ENCODE results near the gene SMYD3.
"Not testable (repeated sequence)": the region's sequence is repeated elsewhere in the genome, so short reads cannot be mapped to it uniquely, and the experiment has no call there.

SMYD3 gene

DNA sequence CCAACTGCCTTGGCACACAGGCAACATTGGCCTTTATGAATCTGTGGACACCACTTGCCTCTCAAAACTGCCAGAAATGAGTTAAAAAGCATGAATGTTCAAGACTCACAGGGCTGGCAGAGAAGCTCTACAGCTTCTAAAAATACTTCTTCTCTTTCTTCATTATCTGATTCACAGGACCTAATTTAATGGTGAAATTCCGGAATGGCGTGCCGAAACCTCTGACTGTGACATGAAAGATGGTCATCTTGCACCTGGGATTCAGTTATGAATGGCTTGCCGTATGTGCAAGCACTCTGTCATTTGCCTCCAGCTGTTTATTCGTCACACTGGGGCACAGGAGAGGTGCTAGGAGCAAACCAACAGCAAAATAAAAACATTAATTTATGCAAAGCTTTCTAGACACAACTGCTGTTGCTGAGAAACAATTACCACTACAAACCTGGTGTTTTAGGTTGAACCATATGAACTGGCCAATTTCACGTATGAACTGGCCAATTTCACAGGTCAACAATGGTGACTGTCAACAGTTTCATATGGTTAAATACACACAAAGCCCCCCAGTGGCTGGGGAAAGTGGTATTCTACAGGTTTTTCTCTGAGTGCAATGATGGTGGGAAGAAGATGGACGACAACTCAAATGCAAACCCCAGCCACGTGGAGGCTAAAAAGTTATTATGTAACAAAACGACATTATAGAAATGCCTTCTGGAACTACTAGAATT is 704.0 kb downstream of the SMYD3 start:
- no peak for DNase-seq (ENCODE audit: low read depth)

GRCh38 chr1:245800901-245801605 is 706.0 kb downstream of the SMYD3 start:
- no peak for DNase-seq (ENCODE audit: low read depth)

GRCh38 chr1:245798349-245798711 is 708.7 kb downstream of the SMYD3 start:
- no peak for DNase-seq (ENCODE audit: low read depth)

DNA sequence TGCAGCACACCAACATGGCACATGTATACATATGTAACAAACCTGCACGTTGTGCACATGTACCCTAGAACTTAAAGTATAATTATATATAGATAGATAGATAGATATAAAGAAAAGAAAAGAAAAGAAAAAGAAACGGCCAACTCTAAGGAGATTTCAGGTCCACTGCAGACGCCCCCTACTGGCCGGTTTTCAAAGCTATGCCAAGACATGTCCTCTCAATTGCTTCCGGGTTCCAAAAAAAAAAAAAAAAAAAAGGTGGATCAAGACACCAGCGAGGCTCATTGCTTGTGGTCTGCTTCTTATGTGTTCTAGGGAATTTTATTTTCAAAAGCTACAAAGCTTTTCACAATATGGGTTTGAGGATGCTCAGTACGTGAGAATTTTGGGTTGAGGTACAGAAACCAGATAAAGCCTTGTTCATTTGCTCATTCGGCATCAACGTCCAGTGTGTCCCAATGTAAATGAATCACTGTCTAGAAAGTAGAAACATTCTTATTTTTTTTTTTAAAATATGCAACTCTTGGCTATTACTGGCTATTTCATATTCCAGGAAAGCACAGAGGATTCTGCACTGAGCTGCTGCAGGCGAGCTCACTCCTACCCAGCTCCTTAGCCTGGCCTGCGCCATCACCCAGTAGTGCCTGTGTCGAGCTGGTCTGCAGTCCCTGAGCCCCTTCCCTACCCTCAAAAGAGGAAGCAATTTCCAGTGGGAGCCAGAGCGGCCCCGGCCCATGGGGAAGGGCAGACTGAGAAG is 709.3 kb downstream of the SMYD3 start:
- DNase-seq (ENCODE audit: low read depth) = no peak

GRCh38 chr1:245791410-245792312 is 715.4 kb downstream of the SMYD3 start:
- DNase-seq (ENCODE audit: low read depth) = no peak

GRCh38 chr1:245790441-245790840 is 716.6 kb downstream of the SMYD3 start:
- DNase-seq (ENCODE audit: low read depth) = no peak

DNA sequence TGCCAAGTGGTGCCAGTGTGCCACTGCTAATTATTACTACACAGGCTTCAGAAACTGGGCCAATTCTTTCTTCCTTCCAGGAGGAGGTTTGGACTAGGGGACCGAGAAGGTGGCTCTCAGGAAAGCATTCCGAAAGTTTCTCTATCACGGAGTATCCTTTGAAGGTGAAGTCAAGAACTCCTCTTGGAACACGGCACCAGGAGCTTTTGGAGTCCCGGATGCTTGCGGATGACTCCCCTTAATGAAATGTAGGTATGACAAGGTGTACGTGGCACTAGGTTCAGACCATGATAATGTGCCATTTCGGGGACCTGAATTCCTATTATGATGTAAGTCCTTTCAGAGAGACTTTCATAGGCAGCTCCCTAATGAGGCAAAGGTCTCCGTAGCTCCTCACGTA is 718.2 kb downstream of the SMYD3 start:
- no peak for DNase-seq (ENCODE audit: low read depth)

DNA sequence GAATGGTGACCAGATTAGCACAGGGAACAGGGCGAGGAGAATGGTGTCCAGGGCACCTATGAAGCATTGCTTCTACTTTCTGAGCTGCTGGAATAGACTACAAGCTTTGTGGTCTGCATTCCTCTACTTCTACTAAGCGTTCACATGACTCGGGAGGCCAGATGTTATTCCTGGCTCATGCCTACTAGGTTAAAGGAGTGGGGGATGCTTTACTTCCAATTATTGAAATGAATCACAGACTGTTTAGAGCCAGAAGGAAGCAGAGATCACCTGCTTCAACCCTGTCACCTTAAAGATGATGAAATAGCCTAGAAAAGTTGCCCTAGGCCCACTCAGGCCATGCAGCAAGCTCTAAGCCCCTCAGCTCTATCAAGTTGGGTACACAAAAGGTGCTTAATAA is 718.8 kb downstream of the SMYD3 start:
- DNase-seq (ENCODE audit: low read depth) = peak; percentile 91

DNA sequence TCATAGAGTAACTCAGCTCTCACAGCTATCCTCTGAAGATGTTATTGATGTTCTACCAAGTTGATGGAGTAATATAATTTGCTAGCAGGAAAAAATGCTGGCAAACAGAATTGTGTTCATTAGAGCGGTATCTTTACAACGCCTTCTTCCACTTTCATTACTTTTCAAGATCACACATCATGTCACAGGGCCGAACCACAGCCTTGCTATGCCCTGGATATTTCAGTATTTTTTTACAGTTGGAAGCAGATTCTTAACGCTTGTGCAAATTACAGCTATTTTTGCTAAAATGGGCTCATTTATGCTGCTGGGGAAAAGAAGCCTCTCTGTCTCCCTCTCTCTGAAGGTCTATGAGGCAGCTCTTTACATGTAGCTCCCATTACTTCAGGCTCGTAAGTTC is 720.1 kb downstream of the SMYD3 start:
- DNase-seq (ENCODE audit: low read depth) = no peak

- DNase-seq (ENCODE audit: low read depth) = no peak
These were observed 727.0 kb downstream of the SMYD3 start for GRCh38 chr1:245779797-245780755.

DNA sequence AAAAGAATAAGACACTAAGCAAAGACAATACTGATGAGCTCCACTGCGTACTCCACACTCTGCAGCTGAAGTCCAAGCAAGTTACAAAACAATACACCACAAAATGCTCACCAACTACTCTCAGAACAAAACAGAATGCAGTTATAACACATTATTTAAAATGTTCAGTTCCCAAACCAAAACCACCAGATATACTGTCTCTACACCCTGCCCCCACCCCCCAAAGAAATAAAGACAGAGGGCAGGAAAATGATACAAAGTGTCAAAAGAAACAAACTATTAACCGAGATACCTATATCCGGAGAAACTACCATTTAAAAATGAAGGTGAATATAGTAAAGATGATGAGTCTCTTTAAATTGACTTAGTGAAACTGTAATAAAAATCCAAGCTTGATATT is 729.3 kb downstream of the SMYD3 start:
- no peak for DNase-seq (ENCODE audit: low read depth)

DNA sequence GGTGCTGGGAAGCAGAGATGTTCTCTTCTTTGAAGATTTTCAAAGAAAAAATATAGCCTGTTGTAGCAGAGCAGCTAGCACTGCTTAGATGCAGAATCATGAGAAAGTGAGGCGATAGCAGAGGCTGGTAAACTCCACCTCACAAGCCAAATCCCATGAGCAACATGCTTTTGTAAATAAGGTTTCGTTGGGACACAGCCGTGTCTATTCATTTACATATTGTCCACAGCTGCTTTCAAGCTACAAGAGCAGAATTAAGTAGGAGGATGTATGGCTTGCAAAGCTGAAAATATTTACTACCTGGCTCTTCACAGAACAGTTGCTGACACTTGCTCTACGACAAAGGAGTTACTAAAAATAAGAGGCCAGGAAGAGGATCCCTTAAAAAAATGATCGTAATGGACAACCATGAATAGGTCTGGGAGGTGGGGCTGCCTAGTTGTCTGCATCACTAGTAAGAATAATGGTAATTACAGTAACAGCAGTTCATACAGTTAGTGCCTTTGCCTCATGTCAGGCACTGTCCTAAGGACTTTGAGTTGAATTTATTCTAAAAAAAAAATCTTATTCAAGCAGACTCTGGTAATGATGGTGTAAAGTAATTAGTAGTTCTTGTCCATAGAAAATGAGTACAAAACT is 730.3 kb downstream of the SMYD3 start:
- no peak for DNase-seq (ENCODE audit: low read depth)

DNA sequence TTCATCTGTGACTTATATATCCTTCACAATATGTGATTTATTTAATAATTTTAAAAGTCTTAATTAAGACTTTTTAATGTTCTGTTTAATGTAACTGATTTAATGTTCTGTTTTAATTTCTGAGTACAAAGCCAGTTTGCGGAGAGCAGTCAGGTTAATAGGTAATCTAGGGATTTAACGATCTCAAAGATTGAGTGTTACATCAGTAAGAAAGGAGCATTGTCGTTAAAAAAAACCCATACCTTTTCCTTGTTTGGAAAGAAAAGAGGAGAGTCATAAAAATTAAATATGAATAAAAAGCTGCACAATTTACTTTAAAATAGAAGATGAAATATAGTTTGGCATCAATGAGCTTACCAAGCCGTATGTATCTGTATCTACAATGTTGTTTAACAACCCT is 730.9 kb downstream of the SMYD3 start:
- DNase-seq (ENCODE audit: low read depth) = no peak

- not testable (repeated sequence) for DNase-seq (ENCODE audit: low read depth)
These were observed 732.1 kb downstream of the SMYD3 start for GRCh38 chr1:245774931-245775330.

DNA sequence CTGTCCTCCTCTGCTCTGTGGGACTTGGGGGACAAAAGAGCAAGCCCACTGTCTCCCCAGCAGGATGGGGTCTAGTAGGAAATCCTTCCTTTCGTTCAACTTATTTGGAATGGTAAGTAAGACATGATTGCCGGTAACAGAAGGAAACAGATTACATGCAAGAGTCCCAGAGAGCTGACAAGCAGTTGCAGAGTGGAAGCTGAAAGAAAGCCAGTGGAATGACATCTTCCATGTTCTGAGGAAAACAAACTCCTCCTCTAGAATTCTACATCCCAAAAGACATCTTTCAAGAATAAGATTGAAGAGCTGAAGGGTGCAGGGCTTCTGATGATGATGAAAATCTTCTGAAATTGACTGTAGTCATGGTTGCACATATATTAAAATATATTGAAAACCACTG is 732.9 kb downstream of the SMYD3 start:
- no peak for DNase-seq (ENCODE audit: low read depth)

DNA sequence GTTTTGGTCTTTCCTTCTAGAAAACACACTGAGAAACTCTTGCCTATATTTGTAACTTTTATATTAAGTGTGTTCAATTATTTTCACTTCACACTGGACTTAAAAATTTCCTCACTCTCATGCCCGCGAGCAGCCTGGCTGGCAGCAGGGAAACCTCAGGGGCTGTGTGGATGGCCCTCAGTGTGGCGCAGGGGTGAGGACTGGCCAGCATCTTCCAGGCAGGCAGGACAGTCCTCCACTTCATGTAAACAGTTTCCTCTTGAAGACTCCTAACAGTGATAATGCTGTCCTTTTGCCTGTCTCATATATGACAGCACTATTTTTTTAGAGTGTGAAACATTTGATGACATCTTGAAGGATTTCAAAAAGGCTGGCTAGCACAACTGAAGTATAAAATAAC is 733.7 kb downstream of the SMYD3 start:
- DNase-seq (ENCODE audit: low read depth) = no peak

DNA sequence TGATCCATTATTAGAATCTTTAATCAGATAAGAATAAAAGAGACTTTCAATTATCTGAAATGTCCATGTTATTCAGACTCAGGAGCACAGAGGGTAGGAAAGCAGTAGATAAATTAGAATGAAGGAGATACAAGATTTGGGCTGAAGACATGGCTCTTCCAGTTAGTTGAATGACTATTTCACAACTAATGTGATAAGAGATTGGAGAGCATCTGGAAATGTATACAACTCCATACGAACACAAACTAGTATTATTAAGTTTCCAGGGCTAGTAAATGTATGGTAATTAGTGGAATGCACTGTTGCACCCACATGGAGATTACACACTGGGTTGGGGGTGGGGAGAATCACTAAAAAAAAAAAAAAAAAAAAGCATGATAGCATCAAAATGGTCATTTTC is 734.3 kb downstream of the SMYD3 start:
- no peak for DNase-seq (ENCODE audit: low read depth)

GRCh38 chr1:245772325-245772724 is 734.8 kb downstream of the SMYD3 start:
- no peak for DNase-seq (ENCODE audit: low read depth)

DNA sequence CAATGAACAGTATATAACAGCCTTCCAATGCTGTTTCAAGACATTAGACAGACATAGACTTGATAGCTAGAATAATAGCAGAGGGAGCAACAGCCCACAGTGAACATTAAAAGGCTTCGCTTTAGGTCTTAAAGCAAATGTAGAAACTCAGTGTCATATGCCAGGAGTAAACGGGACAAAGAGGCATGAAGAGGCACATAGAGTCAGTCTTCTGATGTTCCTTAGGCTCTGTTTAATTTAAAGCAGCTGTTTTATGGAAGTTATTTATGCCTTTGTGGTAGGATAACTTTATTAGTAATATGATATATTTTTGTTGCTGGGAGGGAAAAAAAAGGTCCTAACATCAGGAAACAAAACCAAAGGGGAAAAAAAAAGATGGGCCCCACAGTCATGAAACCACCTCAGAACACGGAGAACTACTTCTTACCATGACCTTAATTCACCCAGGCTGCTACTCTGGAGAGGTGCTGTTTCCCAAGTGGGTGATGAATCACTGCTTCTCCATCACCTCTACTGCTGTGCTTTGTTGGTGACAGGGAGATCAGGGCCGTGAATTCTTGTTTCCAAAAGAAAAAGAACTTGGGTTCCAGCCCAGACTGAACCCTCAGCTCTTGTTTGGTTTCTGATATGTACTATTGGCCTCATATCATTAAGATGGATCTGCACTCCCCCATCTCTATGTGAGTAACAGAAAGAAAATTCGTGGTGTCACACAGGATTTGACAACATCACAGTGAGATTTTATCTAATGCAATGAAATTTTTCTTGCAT is 735.4 kb downstream of the SMYD3 start:
- peak; percentile 94 for DNase-seq (ENCODE audit: low read depth)

DNA sequence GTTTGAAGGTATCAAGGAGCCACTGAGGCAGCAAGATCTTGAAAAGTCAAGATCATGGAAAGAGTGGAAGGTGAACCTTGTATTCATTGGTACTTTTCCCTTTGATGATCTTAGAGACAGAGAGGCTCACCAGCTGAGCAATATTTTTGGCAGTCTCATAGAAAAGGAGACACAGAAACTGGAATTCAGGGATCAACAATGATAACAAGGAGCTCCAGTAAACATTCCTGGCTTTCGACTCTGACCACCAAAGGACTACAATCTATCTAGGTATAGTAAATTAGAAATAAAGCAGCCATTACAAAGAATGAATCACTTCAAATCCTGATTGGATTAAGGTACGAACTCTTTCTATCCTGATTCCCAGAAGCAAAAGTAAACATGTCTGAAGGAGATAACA is 736.9 kb downstream of the SMYD3 start:
- DNase-seq (ENCODE audit: low read depth) = no peak
